CD4-positive, alpha-beta T cell treated with Interleukin-2 at 100 ng/mL for 4 hours (primary cell): ENCODE results near the gene EDA.

Experiments
- DNase-seq: peaks from one replicate; pipeline ENCODE4 v3.0.0-alpha.2; 2020; ENCODE audit warnings: low spot score

The EDA gene

DNA sequence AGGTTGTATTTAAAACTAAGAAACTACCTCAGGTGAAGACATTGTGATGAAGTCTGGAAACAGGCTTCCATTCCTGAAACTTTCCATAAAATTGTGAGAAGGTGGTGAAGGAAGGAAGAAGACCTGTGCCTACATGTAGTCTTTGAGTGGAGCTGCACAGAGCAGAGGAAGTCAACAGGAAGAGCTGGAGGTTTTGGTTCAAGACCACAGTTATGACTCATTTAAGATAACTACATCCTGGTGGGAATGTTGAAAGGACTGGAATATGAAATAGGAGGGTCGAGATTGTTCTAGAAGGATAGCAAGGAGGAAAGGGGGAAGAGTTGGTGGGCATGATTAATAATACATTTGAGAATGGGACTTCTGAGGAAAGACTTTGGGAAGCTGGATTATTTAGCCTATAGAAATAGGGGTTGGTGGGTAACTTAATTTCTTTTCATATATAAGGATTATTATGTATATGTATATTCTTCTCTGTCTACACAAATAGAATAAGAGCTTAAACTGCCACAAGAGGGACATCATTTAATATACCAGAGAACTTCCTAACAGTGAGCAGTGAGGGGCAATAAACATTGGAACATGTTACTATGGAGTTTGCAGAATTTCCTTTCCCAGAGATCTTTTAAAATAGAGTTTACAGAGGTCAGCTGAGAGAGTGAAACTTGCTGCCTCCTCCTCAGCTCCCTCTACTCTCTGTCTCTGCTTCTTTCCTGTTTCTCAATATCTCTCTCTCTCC is 410.4 kb downstream of the EDA start:
- no peak for DNase-seq

- DNase-seq: no peak
Measured at GRCh38 chrX:70026851-70027200, 410.9 kb downstream of the EDA start.

DNA sequence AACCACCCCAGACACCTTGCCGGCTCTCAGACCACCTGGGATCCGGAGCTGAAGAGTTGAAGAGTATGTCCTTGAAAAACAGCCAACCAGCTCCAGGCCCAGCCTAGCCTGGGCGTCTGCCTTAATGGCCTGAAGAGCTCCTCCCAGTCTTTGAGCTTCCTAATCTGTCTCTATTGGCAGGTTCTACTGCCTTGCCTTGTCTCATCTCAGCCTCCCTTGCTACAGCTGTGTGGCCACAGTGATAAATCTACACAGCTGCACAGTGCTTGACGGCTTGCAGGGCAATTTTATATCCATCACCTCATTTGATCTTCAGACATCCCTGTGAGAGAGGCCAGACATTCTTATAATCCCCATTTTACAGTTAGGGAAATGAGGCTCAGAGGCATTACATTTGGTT is 413.9 kb downstream of the EDA start:
- no peak for DNase-seq

- DNase-seq: peak; percentile 45
Measured at GRCh38 chrX:70030301-70030767, 414.4 kb downstream of the EDA start.

DNA sequence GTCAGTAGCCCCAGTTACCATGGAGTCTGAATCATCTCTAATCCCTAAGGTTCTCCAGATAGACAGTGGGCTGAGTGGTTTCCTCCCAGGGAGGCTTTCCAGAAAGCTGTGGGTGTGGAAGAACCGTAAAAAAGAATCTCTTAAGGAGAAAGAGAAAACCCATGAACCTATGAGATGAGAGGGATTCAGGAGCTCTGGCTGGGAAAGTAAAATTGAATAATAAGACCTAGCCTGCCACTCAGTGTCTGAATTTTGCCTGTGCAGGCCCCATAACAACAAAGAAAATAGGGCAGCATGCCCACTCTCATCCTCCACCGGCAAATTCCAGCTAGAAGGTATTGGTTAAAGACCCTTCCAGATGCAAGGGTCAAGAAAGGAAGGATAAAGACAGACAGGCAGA is 416.9 kb downstream of the EDA start:
- no peak for DNase-seq

DNA sequence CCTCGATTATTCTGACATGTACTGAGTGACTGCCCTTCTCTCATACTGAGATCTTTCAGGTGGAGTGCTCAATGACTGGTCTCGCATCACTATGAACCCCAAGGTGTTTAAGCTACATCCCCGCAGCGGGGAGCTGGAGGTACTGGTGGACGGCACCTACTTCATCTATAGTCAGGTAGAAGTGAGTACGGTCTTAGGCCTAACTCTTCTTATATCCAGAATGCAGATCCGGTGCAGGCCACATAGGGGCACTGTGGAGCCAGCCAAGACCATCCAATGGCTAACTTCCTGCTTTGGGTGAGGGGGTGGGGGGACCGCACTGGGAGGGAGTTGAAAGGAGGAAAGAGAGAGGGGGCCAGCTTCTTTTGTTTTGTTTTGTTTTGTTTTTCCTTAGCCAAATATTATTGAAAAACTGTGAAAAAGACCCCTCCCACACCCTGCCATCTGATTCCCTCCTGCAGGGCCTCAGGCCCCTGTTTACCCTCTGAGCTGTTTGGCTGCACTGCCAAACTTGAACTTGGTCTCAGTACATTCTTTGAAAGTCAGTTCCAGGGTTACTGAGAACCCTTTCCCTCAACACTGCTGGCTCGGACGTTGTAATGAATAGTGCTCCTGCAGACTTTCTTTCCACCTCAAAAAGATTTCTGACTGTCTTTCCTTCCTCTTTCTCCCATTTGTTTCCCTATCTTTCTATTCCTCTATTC is 417.6 kb downstream of the EDA start:
- DNase-seq: no peak

DNA sequence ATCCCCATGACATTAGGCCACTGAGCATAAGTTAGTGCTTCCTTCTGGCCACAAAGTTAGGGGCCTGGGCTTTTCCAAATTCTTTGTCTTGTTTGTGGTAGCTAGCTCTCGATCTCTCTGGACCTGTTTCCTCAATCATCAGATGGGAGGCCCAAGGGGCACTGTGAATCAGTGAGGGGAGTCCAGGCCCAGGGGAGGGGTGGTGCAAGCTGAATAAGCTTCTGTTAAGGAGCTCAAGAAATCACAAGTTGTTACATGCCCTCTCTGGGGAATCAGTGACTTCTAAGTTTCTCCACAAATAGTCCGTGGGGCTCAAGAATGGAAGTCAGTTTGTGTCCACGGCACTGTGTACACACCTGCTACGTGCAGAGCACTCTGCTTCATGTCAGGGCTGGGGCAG is 418.7 kb downstream of the EDA start:
- DNase-seq: no peak

DNA sequence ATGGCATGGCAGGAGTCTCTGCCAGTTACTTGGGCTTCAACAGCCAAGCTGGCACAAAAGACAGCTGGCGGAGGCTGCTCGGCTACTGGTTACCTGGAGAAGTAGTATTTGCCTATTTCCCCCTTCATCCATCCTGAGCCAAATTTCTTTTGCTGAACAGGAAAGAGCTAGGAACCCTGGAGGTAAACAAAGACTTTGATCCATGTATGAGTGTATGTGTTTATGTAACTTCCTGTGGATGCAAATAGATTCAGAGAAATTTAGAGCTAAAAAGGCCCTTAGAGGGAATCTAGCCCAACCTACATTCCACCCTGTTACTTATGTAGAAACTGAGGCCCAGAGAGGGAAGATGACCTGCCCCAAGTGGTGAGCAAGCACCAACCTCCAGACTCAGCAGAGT is 422.6 kb downstream of the EDA start:
- no peak for DNase-seq

GRCh38 chrX:70038951-70039350 is 423.0 kb downstream of the EDA start:
- no peak for DNase-seq

DNA sequence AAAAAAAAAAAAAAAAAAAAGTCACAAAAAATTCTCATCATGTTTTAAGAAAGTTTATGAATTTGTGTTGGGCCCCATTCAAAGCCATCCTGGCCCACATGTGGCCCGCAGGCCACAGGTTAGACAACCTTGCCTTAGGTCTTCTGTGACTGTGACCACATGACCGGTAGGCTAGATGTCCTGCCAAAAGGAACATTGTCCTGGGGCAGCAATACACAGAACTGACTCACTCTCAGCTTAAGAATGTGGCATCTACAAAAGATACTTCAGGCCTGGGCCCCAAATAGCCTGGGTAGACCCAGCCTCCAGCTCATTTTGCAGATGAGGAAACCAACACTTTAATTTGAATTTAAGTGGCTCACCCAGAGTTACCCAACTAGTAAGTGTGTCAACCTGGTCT is 423.8 kb downstream of the EDA start:
- DNase-seq: no peak

GRCh38 chrX:70041993-70042392 is 426.1 kb downstream of the EDA start:
- no peak for DNase-seq

- DNase-seq: no peak
Measured at GRCh38 chrX:70042399-70043371, 426.8 kb downstream of the EDA start.

- DNase-seq: no peak
Measured at GRCh38 chrX:70043685-70044084, 427.8 kb downstream of the EDA start.

- DNase-seq: no peak
Measured at GRCh38 chrX:70044541-70045245, 428.8 kb downstream of the EDA start.

- no peak for DNase-seq
Measured at GRCh38 chrX:70046978-70047377, 431.1 kb downstream of the EDA start.

- DNase-seq: no peak
Measured at GRCh38 chrX:70049406-70049805, 433.5 kb downstream of the EDA start.

DNA sequence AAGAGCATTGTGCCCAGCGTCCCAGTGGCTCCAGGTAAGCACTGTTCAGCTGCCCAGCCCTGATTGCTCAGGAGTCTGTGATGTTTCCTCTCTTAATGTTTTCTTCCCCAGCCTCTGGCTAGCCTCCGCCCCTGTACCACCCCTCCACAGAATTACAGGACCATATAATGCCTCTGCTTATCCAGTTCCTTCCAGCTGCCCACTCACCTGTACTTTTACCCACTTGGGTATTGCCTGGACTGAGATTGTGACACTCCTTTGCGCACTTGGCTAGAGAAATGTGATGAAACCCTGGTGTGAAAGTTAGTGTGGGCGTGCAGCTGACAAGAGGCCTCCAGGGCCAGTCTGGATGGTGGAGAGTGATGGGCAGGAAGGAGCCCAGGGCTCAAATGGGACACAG is 434.0 kb downstream of the EDA start, which contains the start of gene AWAT2:
TSS of gene AWAT2 (minus strand) at position 14 of the 400 bp plus-strand sequence. CDS start at position 8, 6 bp downstream.
- DNase-seq: no peak

DNA sequence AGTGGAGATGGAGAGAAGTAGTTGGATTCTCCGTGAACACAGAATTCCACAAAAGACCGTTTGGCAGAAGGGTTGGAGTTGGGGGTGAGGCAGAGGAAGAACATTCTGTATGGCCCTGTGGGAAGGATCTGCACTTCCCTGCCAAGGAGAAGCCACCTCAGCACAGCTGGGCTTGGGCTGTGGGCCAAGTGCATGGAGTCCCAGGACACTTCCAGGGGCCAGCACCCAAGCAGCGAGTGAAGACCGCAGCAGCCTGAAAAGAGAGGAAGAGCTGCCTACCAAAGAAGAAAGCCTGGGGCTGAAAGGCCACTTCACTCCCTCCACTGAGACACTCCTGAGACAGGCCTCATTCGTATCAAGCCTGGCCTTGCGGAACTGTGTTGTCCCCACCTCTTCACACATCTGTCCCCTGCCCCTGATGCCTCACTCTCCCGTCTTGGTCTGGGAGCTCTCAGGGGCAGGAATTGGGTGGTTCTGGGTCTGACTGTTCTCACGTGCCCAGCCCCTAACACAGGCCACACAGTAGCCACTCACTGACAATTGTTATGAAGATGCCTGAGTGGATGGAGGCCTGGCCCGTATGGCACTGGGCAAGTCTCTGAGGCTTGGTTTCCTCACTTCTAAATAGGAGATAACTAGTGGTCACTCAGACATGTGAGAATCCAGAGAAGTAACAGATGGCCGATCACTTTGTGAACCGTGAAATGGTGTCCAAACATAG is 437.1 kb downstream of the EDA start:
- no peak for DNase-seq

DNA sequence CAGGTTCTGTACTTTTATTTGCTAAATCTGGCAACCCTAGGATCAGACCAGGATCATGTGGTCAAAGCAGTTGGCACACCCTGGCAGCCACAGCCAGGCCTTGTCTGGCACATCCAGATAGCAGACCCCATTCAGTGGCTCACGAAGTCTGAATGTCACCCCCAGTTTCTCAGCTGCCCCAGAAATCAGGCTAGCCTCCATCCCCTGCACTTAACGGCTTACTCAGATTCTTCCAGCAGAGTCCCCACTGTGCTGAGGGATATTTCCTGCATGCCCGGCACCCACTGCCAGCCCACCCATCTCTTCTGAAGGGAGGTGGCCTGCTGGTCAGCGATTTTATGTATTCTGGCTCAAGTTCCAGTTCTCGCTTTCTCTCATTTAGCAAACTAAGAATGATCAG is 438.5 kb downstream of the EDA start:
- no peak for DNase-seq

GRCh38 chrX:70062076-70062475 is 446.2 kb downstream of the EDA start, which contains the start of gene OTUD6A:
TSS of gene OTUD6A (plus strand) at chrX:70062457. CDS start at chrX:70062525, 68 bp downstream.
- no peak for DNase-seq

DNA sequence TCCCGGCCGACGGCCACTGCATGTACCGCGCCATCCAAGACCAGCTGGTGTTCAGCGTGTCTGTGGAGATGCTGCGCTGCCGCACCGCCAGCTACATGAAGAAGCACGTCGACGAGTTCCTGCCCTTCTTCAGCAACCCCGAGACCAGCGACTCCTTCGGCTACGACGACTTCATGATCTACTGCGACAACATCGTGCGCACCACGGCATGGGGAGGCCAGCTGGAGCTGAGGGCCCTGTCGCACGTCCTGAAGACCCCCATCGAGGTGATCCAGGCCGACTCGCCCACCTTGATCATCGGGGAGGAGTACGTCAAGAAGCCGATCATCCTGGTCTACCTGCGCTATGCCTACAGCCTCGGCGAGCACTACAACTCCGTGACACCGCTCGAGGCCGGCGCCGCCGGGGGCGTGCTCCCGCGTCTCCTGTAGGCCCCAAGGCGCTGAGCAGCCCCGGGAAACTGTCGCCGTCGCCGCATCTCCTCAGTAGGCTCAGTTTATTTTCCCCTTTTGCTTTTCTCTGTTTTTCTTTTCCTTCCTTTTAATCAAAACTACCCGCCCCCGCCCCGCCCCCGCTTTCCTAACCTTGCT is 447.1 kb downstream of the EDA start:
- no peak for DNase-seq
